ENCODE data around the gene FOXB1. TPM values are rescaled to one million over a fixed set of nuclear protein-coding genes. Genes with fewer than 3 reads are reported as not detected.
A peak's percentile ranks its signal among the peaks of the same experiment; 100 is the strongest.

Gene FOXB1
- total RNA-seq, 2 donors from 2014 or later = not detected

GRCh38 chr15:60001610-60002527 is 2.2 kb upstream of the FOXB1 start:
- no peaks in the 10 kb centered on the region for H3K36me3 ChIP-seq
- TF ChIP-seq CTCF (IDR thresholded peaks at IDR 0.05) = no peak
- ATAC-seq (ENCODE audit: insufficient number of reproducible peaks, low FRiP score, low read depth) = no peak
- H3K9me3 ChIP-seq = no peaks in the 10 kb centered on the region
- H3K4me1 ChIP-seq (ENCODE audit: control insufficient read depth in 1 of 2, low read depth in 2 of 2) = peaks cover 22 to 44% of the 10 kb centered on the region in 2 donors
- no peak for DNase-seq (ENCODE audit: low spot score)
- H3K27me3 ChIP-seq (replicated peaks; ENCODE audit: insufficient read depth) = peaks cover 60% of the 10 kb centered on the region
- no peak overlapping the region for H3K4me3 ChIP-seq
- H3K27ac ChIP-seq = no peak overlapping the region

DNA sequence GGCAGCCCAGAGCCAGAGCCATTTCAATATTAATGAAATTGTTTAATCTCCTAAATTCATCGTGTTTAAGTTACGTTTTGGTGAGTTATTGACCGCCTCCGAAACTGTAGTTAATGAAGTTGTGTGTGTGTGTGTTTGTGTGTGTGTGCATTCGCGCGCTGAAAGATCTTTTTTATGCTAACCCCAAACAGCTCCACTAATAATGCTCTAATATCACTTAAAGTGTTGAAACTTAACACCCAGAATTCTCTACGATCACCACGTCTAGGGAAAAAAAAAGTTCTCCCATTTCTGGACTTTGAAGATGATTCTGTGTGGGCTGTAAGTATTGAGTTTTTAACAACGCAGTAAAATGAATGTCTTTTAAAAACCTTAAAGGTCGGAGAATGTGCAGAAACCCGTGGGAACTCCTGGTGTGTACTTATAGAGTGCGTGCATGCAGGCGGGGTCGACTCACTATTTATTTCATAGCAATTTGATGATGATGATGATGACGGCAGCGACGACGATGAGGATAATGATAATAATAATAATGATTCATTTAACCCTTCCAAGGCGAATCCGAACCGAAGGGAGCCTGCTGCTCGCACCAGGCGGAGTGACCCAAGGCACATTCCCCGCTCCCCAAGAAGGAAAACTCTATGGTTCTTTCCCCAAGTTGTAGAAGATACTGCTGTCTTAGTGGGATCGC is 1.4 kb upstream of the FOXB1 start:
- Histone ChIP-seq H3K27me3 (replicated peaks; ENCODE audit: insufficient read depth) (peaks cover 62% of the 10 kb centered on the region), H3K4me3 (no peak overlapping the region), H3K4me1 (ENCODE audit: control insufficient read depth in 1 of 2, low read depth in 2 of 2) (peaks cover 17 to 38% of the 10 kb centered on the region in 2 donors), H3K36me3 (no peaks in the 10 kb centered on the region), H3K9me3 (no peaks in the 10 kb centered on the region), H3K27ac (no peak overlapping the region)
- DNase-seq (ENCODE audit: low spot score) (no peak), ATAC-seq (ENCODE audit: insufficient number of reproducible peaks, low FRiP score, low read depth) (no peak)
- TF ChIP-seq CTCF (IDR thresholded peaks at IDR 0.05) = no peak

GRCh38 chr15:60003243-60004008 is 685 bp upstream of the FOXB1 start:
- Histone ChIP-seq H3K36me3 (no peaks in the 10 kb centered on the region), H3K9me3 (no peaks in the 10 kb centered on the region), H3K4me3 (peak overlapping the region; percentile 72), H3K27me3 (replicated peaks; ENCODE audit: insufficient read depth) (peaks cover 55% of the 10 kb centered on the region), H3K4me1 (ENCODE audit: control insufficient read depth in 1 of 2, low read depth in 2 of 2) (peaks cover 17 to 38% of the 10 kb centered on the region in 2 donors), H3K27ac (no peak overlapping the region)
- no peak for ATAC-seq (ENCODE audit: insufficient number of reproducible peaks, low FRiP score, low read depth)
- no peak for DNase-seq (ENCODE audit: low spot score)
- TF ChIP-seq CTCF (IDR thresholded peaks at IDR 0.05) = no peak

GRCh38 chr15:60004846-60005351 is 788 bp downstream of the FOXB1 start:
- Histone ChIP-seq H3K27me3 (replicated peaks; ENCODE audit: insufficient read depth) (peaks cover 41% of the 10 kb centered on the region), H3K4me3 (peak overlapping the region; percentile 72), H3K4me1 (ENCODE audit: control insufficient read depth in 1 of 2, low read depth in 2 of 2) (peaks cover 17 to 38% of the 10 kb centered on the region in 2 donors), H3K9me3 (no peaks in the 10 kb centered on the region), H3K27ac (no peak overlapping the region), H3K36me3 (no peaks in the 10 kb centered on the region)
- no peak for TF ChIP-seq CTCF (IDR thresholded peaks at IDR 0.05)
- ATAC-seq (ENCODE audit: insufficient number of reproducible peaks, low FRiP score, low read depth) (no peak), DNase-seq (ENCODE audit: low spot score) (no peak)

All from thoracic aorta (tissue), 2 donors.